Measurements from ENCODE around the gene TNNI3K.

- TF ChIP-seq POLR2A (IDR thresholded peaks at IDR 0.05; ENCODE audit: control extremely low read depth in 1 of 2, low read depth in 2 of 2, low read length in 2 of 2) (no peak), POLR2AphosphoS5 (IDR thresholded peaks at IDR 0.05; ENCODE audit: low read depth, low read length) (no peak)
Measured at GRCh38 chr1:74570797-74571492, 335.8 kb downstream of the TNNI3K start.

Data from H1 (cell line).